ENCODE measurements around the gene TTLL6.

Gene TTLL6

GRCh38 chr17:48734333-48735061, 82.5 kb downstream of the TTLL6 start:
- no peak for DNase-seq

- DNase-seq = no peak
Measured at GRCh38 chr17:48733632-48734328, 83.2 kb downstream of the TTLL6 start.

GRCh38 chr17:48732688-48733629, 84.1 kb downstream of the TTLL6 start:
- no peak for DNase-seq

GRCh38 chr17:48731355-48731754, 85.7 kb downstream of the TTLL6 start:
- no peak for DNase-seq

GRCh38 chr17:48730240-48730550, 86.8 kb downstream of the TTLL6 start:
- no peak for DNase-seq

- no peak for DNase-seq
Measured at GRCh38 chr17:48729335-48730239, 87.4 kb downstream of the TTLL6 start.

- DNase-seq = peak; percentile 55
Measured at GRCh38 chr17:48728232-48729231, 88.5 kb downstream of the TTLL6 start, which contains the start of gene HOXB13. HOXB13 (minus strand) TSS chr17:48728750; CDS start chr17:48728593, 157 bp downstream.

- DNase-seq = no peak
Measured at GRCh38 chr17:48727415-48728175, 89.4 kb downstream of the TTLL6 start.

- no peak for DNase-seq
Measured at GRCh38 chr17:48726916-48727286, 90.1 kb downstream of the TTLL6 start.

GRCh38 chr17:48726114-48726915, 90.7 kb downstream of the TTLL6 start:
- no peak for DNase-seq

GRCh38 chr17:48725288-48726064, 91.6 kb downstream of the TTLL6 start:
- DNase-seq = no peak

GRCh38 chr17:48725004-48725287, 92.1 kb downstream of the TTLL6 start:
- no peak for DNase-seq

GRCh38 chr17:48724251-48725003, 92.6 kb downstream of the TTLL6 start:
- DNase-seq = peak; percentile 60

- no peak for DNase-seq
Measured at GRCh38 chr17:48723423-48724250, 93.4 kb downstream of the TTLL6 start.

- DNase-seq = no peak
Measured at GRCh38 chr17:48722915-48723422, 94.1 kb downstream of the TTLL6 start, which contains the start of gene PRAC2. PRAC2 (plus strand) TSS chr17:48723185; CDS start chr17:48724411, 1,226 bp downstream.

GRCh38 chr17:48722201-48722907, 94.7 kb downstream of the TTLL6 start, which contains the start of gene PRAC1:
PRAC1 (minus strand) TSS chr17:48722518; CDS start chr17:48722392, 126 bp downstream.
- no peak for DNase-seq

All from NCI-H69 (cell line).